HFFc6 (cell line): ENCODE data around the gene DAZAP1. TPM values are rescaled to one million over a fixed set of nuclear protein-coding genes. Genes with fewer than 3 reads are reported as not detected.

ENCODE experiments used
- DNase-seq: peaks from one replicate; pipeline ENCODE4 v3.0.0-alpha.2; 2018
- H3K27ac Mint-ChIP-seq: 2 replicates; pipeline ENCODE4 v1.8.0; 2020; ENCODE audit warnings: mild to moderate bottlenecking, mixed read lengths
- H3K27me3 Mint-ChIP-seq: 2 replicates; pipeline ENCODE4 v1.8.0; 2021; ENCODE audit warnings: mild to moderate bottlenecking, moderate library complexity, mixed read lengths; ENCODE audit not compliant: insufficient read depth
- H3K36me3 Mint-ChIP-seq: 2 replicates; pipeline ENCODE4 v1.8.0; 2021; ENCODE audit warnings: low read depth, mixed read lengths
- H3K4me1 Mint-ChIP-seq: 2 replicates; pipeline ENCODE4 v1.8.0; 2020; ENCODE audit warnings: low read depth, mixed read lengths
- H3K4me3 Mint-ChIP-seq: 2 replicates; pipeline ENCODE4 v1.8.0; 2020; ENCODE audit warnings: mild to moderate bottlenecking, moderate library complexity, mixed read lengths
- H3K9me3 Mint-ChIP-seq: 2 replicates; pipeline ENCODE4 v1.8.0; 2020; ENCODE audit warnings: mild to moderate bottlenecking, mixed read lengths
- CTCF ChIP-seq: fragments of 200-600 bp; sonication (generic); IDR thresholded peaks from 2 replicates; pipeline ENCODE4 v1.5.0; 2021; ENCODE audit warnings: antibody characterized with exemption, mild to moderate bottlenecking
- total RNA-seq, 6 experiments: library from RNA; stranded (reverse); fragmentation: NEBNext Ultra II Directional; extraction: Animal tissue kit (Norgen Biotek cat#: 25700); gene quantifications; 2 replicates in 1 of 6; 3 replicates in 5 of 6; pipeline ENCODE4 v1.2.3, GENCODE V29; 2021

DAZAP1 gene
- total RNA-seq, 6 experiments from 2014 or later: 87.2 to 109 (median 103) TPM

GRCh38 chr19:1441022-1441426 is 33.6 kb downstream of the DAZAP1 start:
- TF ChIP-seq CTCF: no peak
- H3K36me3 Mint-ChIP-seq: peaks cover 30% of the 10 kb centered on the region
- H3K4me3 Mint-ChIP-seq: peak overlapping the region; percentile 96; the same call in 1 of the 2 replicates
- peak overlapping the region; percentile 13; the same call in 1 of the 2 replicates for H3K27ac Mint-ChIP-seq
- DNase-seq: no peak
- peaks cover 23% of the 10 kb centered on the region for H3K4me1 Mint-ChIP-seq
- H3K27me3 Mint-ChIP-seq: peaks cover 21% of the 10 kb centered on the region
- no peaks in the 10 kb centered on the region for H3K9me3 Mint-ChIP-seq

GRCh38 chr19:1441677-1442438 is 34.5 kb downstream of the DAZAP1 start:
- Mint-ChIP-seq H3K36me3 (peaks cover 30% of the 10 kb centered on the region), H3K9me3 (no peaks in the 10 kb centered on the region), H3K27me3 (peaks cover 24% of the 10 kb centered on the region), H3K4me3 (peak overlapping the region; percentile 30; the same call in 1 of the 2 replicates), H3K4me1 (peaks cover 23% of the 10 kb centered on the region), H3K27ac (peak overlapping the region; percentile 18; the same call in 1 of the 2 replicates)
- TF ChIP-seq CTCF: no peak
- DNase-seq: no peak

- peak; percentile 39 for DNase-seq
- H3K27me3 Mint-ChIP-seq: peaks cover 19% of the 10 kb centered on the region
- H3K9me3 Mint-ChIP-seq: no peaks in the 10 kb centered on the region; the same call in 1 of the 2 replicates
- H3K4me1 Mint-ChIP-seq: peaks cover 12% of the 10 kb centered on the region; the same call in 1 of the 2 replicates
- H3K27ac Mint-ChIP-seq: no peak overlapping the region
- H3K4me3 Mint-ChIP-seq: peak overlapping the region; percentile 41
- peaks cover 13% of the 10 kb centered on the region; the same call in 1 of the 2 replicates for H3K36me3 Mint-ChIP-seq
- peak; percentile 94 for TF ChIP-seq CTCF
These were observed 38.0 kb downstream of the DAZAP1 start for GRCh38 chr19:1445185-1445931.

GRCh38 chr19:1445932-1446712 is 38.7 kb downstream of the DAZAP1 start:
- H3K27me3 Mint-ChIP-seq: peaks cover 25% of the 10 kb centered on the region
- peaks cover 13% of the 10 kb centered on the region; the same call in 1 of the 2 replicates for H3K36me3 Mint-ChIP-seq
- H3K4me1 Mint-ChIP-seq: peaks cover 12% of the 10 kb centered on the region; the same call in 1 of the 2 replicates
- no peak overlapping the region; the same call in 1 of the 2 replicates for H3K4me3 Mint-ChIP-seq
- no peak for TF ChIP-seq CTCF
- no peaks in the 10 kb centered on the region; the same call in 1 of the 2 replicates for H3K9me3 Mint-ChIP-seq
- DNase-seq: no peak
- no peak overlapping the region for H3K27ac Mint-ChIP-seq
